ENCODE results near the gene GOPC. TPM values are rescaled to one million over a fixed set of nuclear protein-coding genes. Genes with fewer than 3 reads are reported as not detected.

Gene GOPC
- total RNA-seq, 1 donor: 8.6 TPM

DNA sequence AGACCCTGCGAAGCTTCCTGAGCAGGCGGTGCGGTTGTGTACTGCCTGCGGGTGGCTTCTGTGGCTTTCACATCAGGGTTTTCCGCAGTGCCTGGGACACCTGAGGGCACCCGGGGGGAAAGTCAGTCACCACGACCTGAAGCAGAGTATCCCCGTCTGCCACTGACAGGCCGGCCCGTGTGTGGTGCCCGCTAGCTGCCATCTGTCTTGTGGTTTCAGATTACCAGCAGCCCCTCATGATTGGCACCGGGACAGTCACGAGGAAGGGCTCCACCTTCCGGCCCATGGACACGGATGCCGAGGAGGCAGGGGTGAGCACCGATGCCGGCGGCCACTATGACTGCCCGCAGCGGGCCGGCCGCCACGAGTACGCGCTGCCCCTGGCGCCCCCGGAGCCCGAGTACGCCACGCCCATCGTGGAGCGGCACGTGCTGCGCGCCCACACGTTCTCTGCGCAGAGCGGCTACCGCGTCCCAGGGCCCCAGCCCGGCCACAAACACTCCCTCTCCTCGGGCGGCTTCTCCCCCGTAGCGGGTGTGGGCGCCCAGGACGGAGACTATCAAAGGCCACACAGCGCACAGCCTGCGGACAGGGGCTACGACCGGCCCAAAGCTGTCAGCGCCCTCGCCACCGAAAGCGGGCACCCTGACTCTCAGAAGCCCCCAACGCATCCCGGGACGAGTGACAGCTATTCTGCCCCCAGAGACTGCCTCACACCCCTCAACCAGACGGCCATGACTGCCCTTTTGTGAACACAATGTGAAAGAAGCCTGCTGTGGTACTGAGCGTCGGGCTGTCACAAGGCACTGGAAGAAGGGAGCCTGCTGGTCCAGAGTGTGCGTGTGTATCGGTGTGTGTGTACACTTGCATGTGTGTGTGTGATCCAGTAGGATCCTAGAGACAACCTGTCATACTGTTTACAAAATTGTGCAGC lies 54.4 kb downstream of the GOPC start:
- Histone ChIP-seq H3K4me1 (ENCODE audit: insufficient read depth, low read length) (peaks cover 29% of the 10 kb centered on the region), H3K9me3 (ENCODE audit: low read depth, low read length) (no peaks in the 10 kb centered on the region), H3K4me3 (ENCODE audit: low read length) (peak overlapping the region; percentile 36), H3K27me3 (ENCODE audit: insufficient read depth, low read length) (no peaks in the 10 kb centered on the region)

DNA sequence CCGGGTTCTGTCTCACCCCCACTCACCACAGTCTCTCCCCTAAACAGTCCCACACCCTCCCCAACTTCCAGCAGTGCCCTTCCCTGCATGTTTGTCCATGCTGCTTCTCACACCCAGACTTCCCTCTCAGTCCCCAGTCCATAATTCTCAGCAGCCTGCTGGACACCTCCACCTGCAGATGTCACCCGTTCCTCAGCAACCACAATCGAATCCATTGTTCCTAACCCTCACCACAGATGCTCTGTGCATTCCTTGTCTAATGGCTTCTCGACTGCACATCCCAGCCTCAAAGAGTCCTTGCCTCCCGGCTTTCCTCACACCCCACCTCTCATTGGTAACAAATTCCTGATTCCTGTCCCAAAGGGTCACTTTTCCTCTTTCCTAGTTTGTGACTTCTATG lies 55.6 kb downstream of the GOPC start:
- Histone ChIP-seq H3K9me3 (ENCODE audit: low read depth, low read length) (no peaks in the 10 kb centered on the region), H3K4me3 (ENCODE audit: low read length) (no peak overlapping the region), H3K27me3 (ENCODE audit: insufficient read depth, low read length) (no peaks in the 10 kb centered on the region), H3K4me1 (ENCODE audit: insufficient read depth, low read length) (peaks cover 29% of the 10 kb centered on the region)

DNA sequence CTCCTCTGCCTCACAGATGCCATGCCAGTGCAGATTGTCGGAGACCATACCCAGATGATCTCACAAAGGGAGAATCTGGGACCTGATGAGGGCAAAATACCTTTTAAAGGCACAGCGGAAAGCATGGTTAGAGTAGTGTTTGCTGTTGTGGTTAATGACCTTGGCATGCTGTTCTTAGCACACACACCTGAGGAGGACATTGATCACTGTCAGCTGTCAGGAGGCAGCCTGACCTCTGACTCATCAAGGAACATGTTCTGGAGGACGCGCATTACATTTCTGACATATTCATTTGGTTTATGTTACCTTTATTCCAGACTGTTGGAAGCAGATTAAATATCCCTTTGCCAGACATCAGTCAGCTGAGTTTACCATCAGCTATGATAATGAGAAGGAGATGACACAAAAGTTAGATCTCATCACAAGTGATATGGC lies 57.1 kb downstream of the GOPC start:
- Histone ChIP-seq H3K9me3 (ENCODE audit: low read depth, low read length) (no peaks in the 10 kb centered on the region), H3K4me3 (ENCODE audit: low read length) (no peak overlapping the region), H3K4me1 (ENCODE audit: insufficient read depth, low read length) (peaks cover 24% of the 10 kb centered on the region), H3K27me3 (ENCODE audit: insufficient read depth, low read length) (no peaks in the 10 kb centered on the region)

DNA sequence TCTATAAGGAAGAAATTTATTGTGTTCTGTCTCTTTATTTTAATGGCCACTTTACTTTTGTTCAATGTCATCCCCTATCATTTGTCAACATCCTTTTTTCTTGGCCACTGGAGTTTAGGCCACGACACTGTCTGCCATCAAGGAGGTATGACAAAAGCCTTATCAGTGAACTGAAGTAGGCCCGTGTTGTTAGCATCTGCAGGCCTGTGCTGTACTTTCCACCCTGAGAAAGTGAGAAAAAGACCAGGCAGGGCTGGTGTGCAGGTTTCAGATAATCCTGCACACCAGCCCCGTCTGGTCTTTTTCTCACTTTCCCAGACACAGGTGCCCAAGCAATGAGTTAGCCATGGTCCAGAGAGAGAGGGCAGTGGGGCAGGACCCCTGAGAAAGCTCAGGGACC lies 57.6 kb downstream of the GOPC start:
- H3K9me3 ChIP-seq (ENCODE audit: low read depth, low read length): no peaks in the 10 kb centered on the region
- no peaks in the 10 kb centered on the region for H3K27me3 ChIP-seq (ENCODE audit: insufficient read depth, low read length)
- peaks cover 23% of the 10 kb centered on the region for H3K4me1 ChIP-seq (ENCODE audit: insufficient read depth, low read length)
- no peak overlapping the region for H3K4me3 ChIP-seq (ENCODE audit: low read length)

DNA sequence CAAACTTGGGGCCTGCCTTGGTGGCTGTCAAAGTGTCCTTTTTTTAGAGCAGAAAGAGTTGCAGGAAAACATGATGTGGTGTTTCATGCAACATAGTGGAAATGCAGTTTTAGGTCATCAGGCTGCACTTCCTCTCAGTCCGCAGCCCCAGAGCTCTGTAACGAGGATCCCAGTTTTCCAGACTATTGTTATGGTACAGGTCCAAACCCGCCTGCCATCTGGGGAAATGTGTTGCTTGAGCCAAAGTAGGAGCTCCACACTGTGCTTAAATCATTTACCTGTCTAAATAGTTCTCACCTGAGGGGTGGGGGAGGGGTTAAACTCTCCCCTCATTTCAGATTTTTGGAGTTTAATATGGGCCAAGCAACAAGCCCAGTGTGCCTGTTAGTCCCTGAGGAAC lies 59.8 kb downstream of the GOPC start:
- H3K27me3 ChIP-seq (ENCODE audit: insufficient read depth, low read length): no peaks in the 10 kb centered on the region
- no peaks in the 10 kb centered on the region for H3K9me3 ChIP-seq (ENCODE audit: low read depth, low read length)
- no peak overlapping the region for H3K4me3 ChIP-seq (ENCODE audit: low read length)
- peaks cover 3% of the 10 kb centered on the region for H3K4me1 ChIP-seq (ENCODE audit: insufficient read depth, low read length)

DNA sequence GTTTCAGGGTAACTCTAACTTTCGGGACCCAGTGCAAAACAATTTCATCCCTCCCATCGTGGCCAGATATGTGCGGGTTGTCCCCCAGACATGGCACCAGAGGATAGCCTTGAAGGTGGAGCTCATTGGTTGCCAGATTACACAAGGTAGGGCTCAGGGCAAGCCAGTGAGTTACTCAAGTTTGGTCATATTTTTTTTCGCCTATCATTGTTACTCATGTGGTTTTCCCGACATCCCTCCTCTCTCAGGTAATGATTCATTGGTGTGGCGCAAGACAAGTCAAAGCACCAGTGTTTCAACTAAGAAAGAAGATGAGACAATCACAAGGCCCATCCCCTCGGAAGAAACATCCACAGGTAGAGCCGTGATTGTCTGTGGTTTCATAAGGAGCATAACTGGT lies 61.6 kb downstream of the GOPC start:
- H3K9me3 ChIP-seq (ENCODE audit: low read depth, low read length): no peaks in the 10 kb centered on the region
- no peaks in the 10 kb centered on the region for H3K27me3 ChIP-seq (ENCODE audit: insufficient read depth, low read length)
- no peaks in the 10 kb centered on the region for H3K4me1 ChIP-seq (ENCODE audit: insufficient read depth, low read length)
- no peak overlapping the region for H3K4me3 ChIP-seq (ENCODE audit: low read length)

DNA sequence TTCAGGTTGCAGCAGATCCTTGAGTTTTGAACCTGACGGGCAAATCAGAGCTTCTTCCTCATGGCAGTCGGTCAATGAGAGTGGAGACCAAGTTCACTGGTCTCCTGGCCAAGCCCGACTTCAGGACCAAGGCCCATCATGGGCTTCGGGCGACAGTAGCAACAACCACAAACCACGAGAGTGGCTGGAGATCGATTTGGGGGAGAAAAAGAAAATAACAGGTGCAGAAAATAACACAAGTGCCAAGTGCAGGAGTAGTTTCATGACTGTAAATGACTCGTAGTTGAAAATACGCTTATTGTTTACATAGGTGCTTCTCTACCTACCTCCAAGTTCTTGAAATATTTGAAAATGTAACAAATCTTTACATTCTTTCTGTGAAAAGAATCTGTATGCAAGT lies 63.7 kb downstream of the GOPC start:
- Histone ChIP-seq H3K27me3 (ENCODE audit: insufficient read depth, low read length) (no peaks in the 10 kb centered on the region), H3K4me3 (ENCODE audit: low read length) (no peak overlapping the region), H3K9me3 (ENCODE audit: low read depth, low read length) (no peaks in the 10 kb centered on the region), H3K4me1 (ENCODE audit: insufficient read depth, low read length) (no peaks in the 10 kb centered on the region)

DNA sequence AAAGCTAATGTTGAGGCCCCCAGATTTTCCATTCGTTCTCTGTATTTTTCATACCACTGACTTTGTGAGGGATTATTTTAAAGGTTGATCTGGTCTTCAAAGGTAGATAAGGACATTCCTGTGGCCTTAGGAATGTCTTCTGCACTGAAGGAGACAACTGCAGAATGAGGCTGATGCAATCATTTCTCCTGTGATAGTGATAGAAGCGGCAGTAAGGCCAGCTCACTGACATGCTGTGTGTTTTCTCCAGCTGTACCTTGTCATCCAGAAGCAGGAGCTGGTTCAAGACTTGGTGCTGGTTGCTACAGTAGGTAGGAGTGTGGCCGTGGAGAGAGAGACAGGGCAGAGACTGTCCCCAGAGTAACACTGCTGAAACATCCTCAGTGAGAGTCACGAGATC lies 66.0 kb downstream of the GOPC start:
- H3K27me3 ChIP-seq (ENCODE audit: insufficient read depth, low read length): no peaks in the 10 kb centered on the region
- H3K4me3 ChIP-seq (ENCODE audit: low read length): no peak overlapping the region
- H3K9me3 ChIP-seq (ENCODE audit: low read depth, low read length): no peaks in the 10 kb centered on the region
- H3K4me1 ChIP-seq (ENCODE audit: insufficient read depth, low read length): no peaks in the 10 kb centered on the region

DNA sequence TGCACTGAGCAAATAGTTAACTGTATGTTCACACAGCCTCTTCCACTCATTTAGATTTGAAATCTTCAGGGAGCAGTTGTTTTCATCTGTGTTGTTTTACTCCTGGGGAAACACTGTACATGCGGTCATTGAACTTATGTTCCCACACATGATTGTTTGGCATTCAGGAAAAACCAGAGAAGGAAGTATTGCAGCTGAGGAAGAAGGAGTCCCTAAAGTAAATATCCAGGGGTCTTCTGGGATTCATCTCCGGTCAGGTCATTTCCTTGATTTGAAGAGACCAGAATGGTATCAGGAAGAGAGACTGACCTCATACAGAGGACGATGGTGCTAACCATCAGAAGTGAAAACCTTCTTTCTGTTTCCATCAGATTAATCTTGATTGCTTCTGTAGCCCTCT lies 67.3 kb downstream of the GOPC start:
- no peaks in the 10 kb centered on the region for H3K4me1 ChIP-seq (ENCODE audit: insufficient read depth, low read length)
- no peak overlapping the region for H3K4me3 ChIP-seq (ENCODE audit: low read length)
- H3K27me3 ChIP-seq (ENCODE audit: insufficient read depth, low read length): no peaks in the 10 kb centered on the region
- no peaks in the 10 kb centered on the region for H3K9me3 ChIP-seq (ENCODE audit: low read depth, low read length)

DNA sequence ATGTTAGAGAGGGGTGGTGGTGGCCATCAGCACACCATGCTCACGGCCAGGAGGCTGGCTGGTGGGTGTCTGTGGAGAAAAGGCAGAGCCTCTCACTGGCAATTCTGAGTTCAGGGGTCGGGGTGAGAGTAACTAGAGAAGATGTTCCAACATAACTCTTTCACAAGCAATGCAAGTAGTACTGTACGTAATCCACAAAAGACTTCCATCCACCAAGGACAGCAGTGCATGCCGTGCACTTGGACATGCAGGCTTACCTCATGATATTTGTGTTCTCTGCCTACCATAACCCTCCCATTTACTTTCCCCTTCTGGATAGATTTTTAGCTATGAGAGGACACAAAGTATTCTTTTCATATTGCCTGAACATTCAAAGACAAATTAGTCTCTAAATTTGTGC lies 68.5 kb downstream of the GOPC start:
- Histone ChIP-seq H3K4me3 (ENCODE audit: low read length) (no peak overlapping the region), H3K4me1 (ENCODE audit: insufficient read depth, low read length) (no peaks in the 10 kb centered on the region), H3K27me3 (ENCODE audit: insufficient read depth, low read length) (no peaks in the 10 kb centered on the region), H3K9me3 (ENCODE audit: low read depth, low read length) (no peaks in the 10 kb centered on the region)

DNA sequence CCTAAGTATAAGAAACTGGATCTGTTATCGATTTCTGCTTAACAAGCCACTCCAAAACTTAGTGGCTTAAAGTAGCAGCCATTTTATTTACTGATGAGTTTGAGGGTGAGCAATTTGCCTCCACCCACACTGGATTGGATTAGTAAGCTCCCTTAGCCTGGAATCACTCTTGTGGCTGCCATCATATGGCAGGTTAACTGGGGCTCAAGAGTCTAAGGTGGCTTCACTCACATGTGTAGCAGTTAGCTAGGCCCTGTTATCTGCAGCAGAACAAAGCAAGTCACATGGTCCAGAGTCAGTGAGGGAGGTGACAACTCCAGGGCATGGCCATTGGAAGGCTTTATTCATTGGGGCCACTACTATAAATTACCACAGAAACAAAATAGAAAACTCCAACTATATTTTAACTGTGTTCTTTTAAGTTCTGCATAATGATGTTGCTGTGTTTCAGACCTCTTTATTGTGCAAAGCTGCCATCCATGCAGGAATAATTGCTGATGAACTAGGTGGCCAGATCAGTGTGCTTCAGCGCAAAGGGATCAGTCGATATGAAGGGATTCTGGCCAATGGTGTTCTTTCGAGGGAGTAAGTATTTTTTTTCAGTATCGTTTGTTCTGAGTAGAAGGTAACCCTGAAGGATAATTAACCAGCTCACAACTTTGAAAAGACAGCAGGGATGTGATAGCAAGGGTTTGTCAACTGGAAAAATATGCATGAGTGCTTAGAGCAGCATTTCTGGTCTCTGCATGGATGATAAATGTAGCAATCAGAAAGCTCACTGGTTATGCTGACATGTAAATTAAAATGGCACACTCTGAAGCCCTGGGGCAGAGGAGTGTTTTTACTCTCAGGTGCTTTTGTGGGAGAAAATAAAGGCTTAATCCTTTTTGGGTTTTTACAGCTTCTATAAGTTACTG lies 70.2 kb downstream of the GOPC start:
- H3K4me3 ChIP-seq (ENCODE audit: low read length): no peak overlapping the region
- H3K4me1 ChIP-seq (ENCODE audit: insufficient read depth, low read length): no peaks in the 10 kb centered on the region
- H3K27me3 ChIP-seq (ENCODE audit: insufficient read depth, low read length): no peaks in the 10 kb centered on the region
- H3K9me3 ChIP-seq (ENCODE audit: low read depth, low read length): no peaks in the 10 kb centered on the region

DNA sequence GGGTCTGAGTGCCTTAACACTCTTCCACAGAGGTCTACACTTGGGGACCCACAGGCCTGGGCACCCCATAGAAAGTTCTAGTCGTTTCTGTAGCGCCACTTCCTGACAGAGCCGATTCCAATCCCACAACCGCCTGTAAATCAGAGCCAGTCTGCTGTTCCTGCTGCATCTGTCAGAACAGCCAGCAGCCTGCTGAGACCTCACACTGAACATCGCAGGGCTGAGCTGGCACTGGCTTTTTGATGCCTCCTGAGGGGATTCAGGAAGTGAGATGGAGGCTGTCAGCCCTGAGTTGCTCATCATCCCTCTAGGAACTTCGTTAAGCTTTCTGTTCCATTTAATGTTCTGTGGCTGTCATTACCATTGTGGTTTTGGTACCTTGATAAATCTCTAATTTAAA lies 71.0 kb downstream of the GOPC start:
- H3K4me3 ChIP-seq (ENCODE audit: low read length): no peak overlapping the region
- H3K9me3 ChIP-seq (ENCODE audit: low read depth, low read length): no peaks in the 10 kb centered on the region
- no peaks in the 10 kb centered on the region for H3K27me3 ChIP-seq (ENCODE audit: insufficient read depth, low read length)
- no peaks in the 10 kb centered on the region for H3K4me1 ChIP-seq (ENCODE audit: insufficient read depth, low read length)

DNA sequence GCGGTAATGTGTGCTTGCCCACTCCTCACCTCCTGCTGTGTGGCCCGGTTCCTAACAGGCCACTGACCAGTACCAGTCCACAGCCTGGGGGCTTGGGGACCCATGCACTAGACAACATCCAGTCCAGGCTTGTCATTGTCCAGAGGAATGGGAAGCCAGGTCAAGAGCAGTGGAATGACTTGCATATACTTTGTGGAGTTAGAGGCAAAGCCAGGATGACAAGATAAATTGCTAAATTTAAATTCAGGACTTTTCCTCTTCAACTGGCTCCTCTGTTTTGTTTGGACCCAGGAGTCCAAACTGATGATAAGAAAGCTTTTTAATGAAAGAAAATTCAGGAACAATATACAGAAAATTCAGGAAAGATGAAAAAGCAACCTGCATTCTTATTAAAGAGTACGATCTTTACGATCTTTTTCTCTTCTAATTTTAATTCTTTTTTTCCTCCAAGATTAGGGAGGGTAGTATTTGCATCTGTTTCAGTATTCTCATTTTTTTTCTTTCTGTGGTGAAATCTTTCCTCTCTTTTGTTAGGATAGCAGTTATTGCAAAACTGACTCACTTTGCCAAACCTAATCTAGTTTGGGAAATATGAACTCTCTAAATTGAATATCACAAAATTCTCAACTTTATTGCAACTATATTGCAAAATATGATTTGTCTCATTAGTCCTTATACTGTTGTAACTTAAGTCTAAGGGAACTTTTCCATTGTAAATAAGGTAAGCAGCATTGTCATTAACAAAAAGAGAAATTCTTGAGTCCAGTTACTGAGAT lies 71.7 kb downstream of the GOPC start:
- Histone ChIP-seq H3K27me3 (ENCODE audit: insufficient read depth, low read length) (no peaks in the 10 kb centered on the region), H3K4me3 (ENCODE audit: low read length) (no peak overlapping the region), H3K4me1 (ENCODE audit: insufficient read depth, low read length) (no peaks in the 10 kb centered on the region)

DNA sequence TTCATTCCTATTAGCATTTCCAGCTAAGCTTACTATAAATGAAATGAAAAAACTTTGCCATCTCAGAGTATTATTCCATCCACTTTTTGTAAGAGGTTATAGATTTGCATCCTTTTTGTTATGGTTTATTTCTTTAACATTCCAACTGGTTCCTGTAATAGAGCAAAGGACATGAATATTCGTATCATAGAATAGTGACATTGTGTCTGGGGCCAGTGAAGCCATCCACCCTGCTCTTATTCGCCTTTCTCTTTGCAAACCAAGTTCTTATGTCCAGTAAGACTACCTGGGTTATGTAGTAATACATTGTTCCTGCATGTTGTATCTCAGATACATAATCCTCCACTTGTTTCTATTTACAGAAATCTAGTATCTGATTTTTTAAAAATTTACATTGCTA lies 76.7 kb downstream of the GOPC start:
- no peak overlapping the region for H3K4me3 ChIP-seq (ENCODE audit: low read length)
- H3K27me3 ChIP-seq (ENCODE audit: insufficient read depth, low read length): no peaks in the 10 kb centered on the region
- no peaks in the 10 kb centered on the region for H3K4me1 ChIP-seq (ENCODE audit: insufficient read depth, low read length)
- no peaks in the 10 kb centered on the region for H3K9me3 ChIP-seq (ENCODE audit: low read depth, low read length)

More for the DNA sequence above, 71.7 kb downstream of the GOPC start:
- no peaks in the 10 kb centered on the region for H3K9me3 ChIP-seq (ENCODE audit: low read depth, low read length)

Data from mononuclear cell (primary cell).